Omental fat pad (tissue), 4 donors: ENCODE measurements around the gene NRCAM. TPM values are rescaled to one million over a fixed set of nuclear protein-coding genes. Genes with fewer than 3 reads are reported as not detected.
A peak's percentile ranks its signal among the peaks of the same experiment; 100 is the strongest.

Experiments
- ATAC-seq: fragments of 150-250 bp; one replicate; pipeline ENCODE4 v1.9.1; 2016; ENCODE audit warnings: mild to moderate bottlenecking, moderate library complexity; ENCODE audit not compliant: low FRiP score
- DNase-seq: peaks from one replicate; pipeline ENCODE4 v3.0.0-alpha.2; 2019; ENCODE audit warnings: low spot score
- total RNA-seq, 4 donors: library from RNA; depleted of rRNA; stranded (reverse); fragments of >200 nt; gene quantifications; one replicate each; pipeline ENCODE4 v1.1.0, GENCODE V29; 2016
- TF ChIP-seq, protein P1 (sequence below), 3 donors: fragments of 450-650 bp; IDR thresholded peaks; one replicate each; pipeline ENCODE4 v1.5.1; 2016 to 2017; ENCODE audit warnings: antibody characterized with exemption in 3 of 3, mild to moderate bottlenecking in 3 of 3, moderate library complexity in 2 of 3

Gene NRCAM
- total RNA-seq, 4 donors from 2014 or later: 1.9 to 6.5 (median 4.6) TPM

- ATAC-seq (no peak), DNase-seq (no peak)
- TF ChIP-seq, protein P1, sequence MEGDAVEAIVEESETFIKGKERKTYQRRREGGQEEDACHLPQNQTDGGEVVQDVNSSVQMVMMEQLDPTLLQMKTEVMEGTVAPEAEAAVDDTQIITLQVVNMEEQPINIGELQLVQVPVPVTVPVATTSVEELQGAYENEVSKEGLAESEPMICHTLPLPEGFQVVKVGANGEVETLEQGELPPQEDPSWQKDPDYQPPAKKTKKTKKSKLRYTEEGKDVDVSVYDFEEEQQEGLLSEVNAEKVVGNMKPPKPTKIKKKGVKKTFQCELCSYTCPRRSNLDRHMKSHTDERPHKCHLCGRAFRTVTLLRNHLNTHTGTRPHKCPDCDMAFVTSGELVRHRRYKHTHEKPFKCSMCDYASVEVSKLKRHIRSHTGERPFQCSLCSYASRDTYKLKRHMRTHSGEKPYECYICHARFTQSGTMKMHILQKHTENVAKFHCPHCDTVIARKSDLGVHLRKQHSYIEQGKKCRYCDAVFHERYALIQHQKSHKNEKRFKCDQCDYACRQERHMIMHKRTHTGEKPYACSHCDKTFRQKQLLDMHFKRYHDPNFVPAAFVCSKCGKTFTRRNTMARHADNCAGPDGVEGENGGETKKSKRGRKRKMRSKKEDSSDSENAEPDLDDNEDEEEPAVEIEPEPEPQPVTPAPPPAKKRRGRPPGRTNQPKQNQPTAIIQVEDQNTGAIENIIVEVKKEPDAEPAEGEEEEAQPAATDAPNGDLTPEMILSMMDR (IDR thresholded peaks at IDR 0.05): no peak
Observed at GRCh38 chr7:108142180-108142579, 314.1 kb downstream of the NRCAM start.

DNA sequence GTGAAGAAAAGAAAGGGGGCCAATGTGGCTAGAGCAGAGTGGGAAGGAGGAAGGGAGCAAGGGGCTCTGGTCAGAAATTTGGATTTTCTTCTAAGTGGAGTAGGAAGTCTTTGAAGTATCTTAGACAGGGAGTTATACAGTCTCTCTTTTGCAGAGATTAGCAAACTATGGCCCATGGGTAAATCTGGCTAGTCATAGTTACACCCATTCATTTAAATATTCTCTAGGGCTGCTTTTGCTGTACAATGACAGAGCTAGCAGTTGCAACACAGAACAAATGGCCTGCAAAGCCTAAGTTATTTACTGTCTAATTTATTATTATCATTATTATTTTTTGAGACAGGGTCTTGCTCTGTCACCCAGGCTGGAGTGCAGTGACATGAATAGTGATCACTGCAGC lies 315.6 kb downstream of the NRCAM start:
- TF ChIP-seq, protein P1 (IDR thresholded peaks at IDR 0.05): no peak
- ATAC-seq (peak; percentile 15), DNase-seq (no peak)

DNA sequence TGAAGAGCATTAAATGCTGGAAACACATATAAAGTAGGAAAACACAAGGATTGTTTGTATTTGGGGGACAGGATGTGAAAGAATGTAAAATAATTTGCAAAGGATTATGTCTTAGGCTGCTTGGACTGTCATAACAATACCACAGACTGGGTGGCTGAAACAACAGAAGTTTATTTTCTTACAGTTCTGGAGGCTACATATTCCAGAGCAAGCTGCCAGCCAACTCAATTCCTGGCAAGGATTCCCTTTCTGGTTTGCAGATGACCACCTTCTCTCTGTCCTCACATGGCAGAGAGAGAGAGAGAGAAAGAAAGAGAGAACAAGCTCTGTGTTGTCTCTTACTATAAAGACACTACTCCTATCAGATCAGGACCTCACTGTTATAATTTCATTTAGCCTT lies 317.3 kb downstream of the NRCAM start:
- DNase-seq (no peak), ATAC-seq (no peak)
- TF ChIP-seq, protein P1 (IDR thresholded peaks at IDR 0.05): no peak

- no peak for DNase-seq
- ATAC-seq: no peak
- TF ChIP-seq, protein P1 (IDR thresholded peaks at IDR 0.05): no peak
Observed at GRCh38 chr7:108137993-108138392, 318.2 kb downstream of the NRCAM start.

DNA sequence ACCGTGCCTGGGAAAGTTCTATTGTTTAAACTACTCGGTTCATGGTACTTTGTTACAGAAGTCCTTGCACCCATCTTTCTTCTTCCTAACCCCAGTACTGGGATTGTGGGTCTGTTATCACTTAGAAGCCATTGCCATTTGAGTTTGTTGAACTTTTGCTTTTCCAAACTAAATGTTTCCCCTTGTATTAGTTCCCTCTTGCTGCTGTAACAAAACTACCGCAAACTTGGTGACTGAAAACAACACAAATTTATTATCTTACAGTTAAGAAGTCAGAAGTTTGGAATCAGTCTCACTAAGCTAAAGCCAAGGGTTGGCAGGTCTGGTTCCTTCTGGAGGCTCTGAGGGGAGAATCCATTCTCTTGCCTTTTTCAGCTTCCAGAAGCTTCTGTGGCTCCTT lies 319.2 kb downstream of the NRCAM start:
- TF ChIP-seq, protein P1 (IDR thresholded peaks at IDR 0.05): no peak
- ATAC-seq (no peak), DNase-seq (no peak)

GRCh38 chr7:108136191-108136688 lies 320.0 kb downstream of the NRCAM start:
- TF ChIP-seq, protein P1 (IDR thresholded peaks at IDR 0.05): no peak
- DNase-seq (no peak), ATAC-seq (no peak)

GRCh38 chr7:108135446-108136190 lies 320.6 kb downstream of the NRCAM start:
- DNase-seq (no peak), ATAC-seq (no peak)
- TF ChIP-seq, protein P1 (IDR thresholded peaks at IDR 0.05): no peak
